ENCODE measurements around the gene ERCC6L2. TPM values are rescaled to one million over a fixed set of nuclear protein-coding genes. Genes with fewer than 3 reads are reported as not detected.
A peak's percentile ranks its signal among the peaks of the same experiment; 100 is the strongest.

ERCC6L2 gene
- total and polyA plus RNA-seq, 9 donors, result 14.9 to 66.2 (median 29.5) TPM

DNA sequence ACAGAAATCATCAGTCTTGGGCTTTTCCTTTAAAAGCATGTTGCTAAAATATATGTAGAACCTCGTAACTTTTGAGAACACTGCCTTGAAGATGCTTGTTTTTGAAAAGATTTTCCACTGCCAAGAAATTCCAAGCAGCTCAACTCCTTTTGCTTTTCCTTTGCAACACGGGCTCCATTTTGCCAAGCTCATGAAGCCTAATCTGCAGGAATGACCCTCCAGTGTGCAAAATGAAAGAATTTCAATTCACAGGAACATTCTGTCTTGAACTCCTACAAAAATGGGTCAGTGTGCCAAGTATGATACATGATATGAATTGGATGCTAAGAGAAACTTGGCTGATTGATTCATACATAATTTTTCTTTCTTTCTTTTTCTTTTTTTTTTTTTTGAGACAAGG lies 35.4 kb upstream of the ERCC6L2 start:
- Histone ChIP-seq H3K4me1 (ENCODE audit: control insufficient read depth, insufficient read depth, low read length) (peaks cover 3% of the 10 kb centered on the region), H3K27me3 (ENCODE audit: control insufficient read depth, insufficient read depth, low read length) (no peaks in the 10 kb centered on the region), H3K4me3 (ENCODE audit: low read length) (no peak overlapping the region), H3K9me3 (replicated peaks; ENCODE audit: control insufficient read depth, low read depth, low read length) (no peaks in the 10 kb centered on the region), H3K36me3 (ENCODE audit: control insufficient read depth, insufficient read depth, low read length) (no peaks in the 10 kb centered on the region), H3K27ac (ENCODE audit: low read length) (no peak overlapping the region)
- WGBS (ENCODE audit: insufficient coverage), result no CpG with 5 or more reads among the region's 2 CpGs
- DNase-seq, result peak; percentile 27

DNA sequence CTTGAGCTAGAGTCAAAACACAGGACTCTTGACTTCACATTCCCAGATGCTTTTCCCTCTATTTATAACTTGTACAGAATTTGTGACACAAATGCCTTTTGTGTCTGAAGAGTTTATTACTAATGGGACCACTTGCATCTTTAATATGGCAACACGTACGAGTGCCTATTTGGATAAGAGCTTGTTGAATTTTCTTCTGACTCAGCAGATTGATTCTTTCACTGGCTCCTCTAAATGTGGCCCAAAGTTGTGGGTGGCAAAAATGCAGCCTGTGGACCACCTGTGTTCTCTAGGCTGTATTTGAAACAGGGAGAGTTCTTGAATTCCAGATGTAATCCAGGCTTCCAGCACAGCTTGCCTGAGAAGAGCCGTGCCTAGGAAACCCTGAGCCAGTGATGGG lies 34.1 kb upstream of the ERCC6L2 start:
- no peaks in the 10 kb centered on the region for H3K27me3 ChIP-seq (ENCODE audit: control insufficient read depth, insufficient read depth, low read length)
- no CpG with 5 or more reads among the region's 3 CpGs for WGBS (ENCODE audit: insufficient coverage)

DNA sequence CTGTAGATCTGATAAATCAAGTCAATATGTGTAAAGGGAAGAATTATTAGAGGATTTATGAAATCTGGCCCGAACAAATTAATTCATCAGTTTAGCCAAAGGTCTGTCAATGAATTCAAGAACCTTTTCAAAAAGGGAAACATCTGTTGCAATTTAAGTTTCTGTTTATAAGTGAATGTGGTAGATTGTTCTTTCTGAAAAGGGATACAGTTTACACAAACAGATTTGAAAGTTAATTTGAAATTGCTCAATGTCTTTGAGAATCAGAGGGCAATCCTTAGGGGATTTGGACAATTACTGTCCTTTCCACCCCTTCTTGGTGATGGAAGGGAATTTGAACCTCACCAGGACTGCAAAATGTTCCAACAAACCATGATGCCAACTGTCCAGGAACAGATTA lies 29.7 kb upstream of the ERCC6L2 start:
- no peaks in the 10 kb centered on the region for H3K9me3 ChIP-seq (replicated peaks; ENCODE audit: control insufficient read depth, low read depth, low read length)
- H3K4me1 ChIP-seq (ENCODE audit: control insufficient read depth, insufficient read depth, low read length), result peaks cover 2% of the 10 kb centered on the region
- no peak overlapping the region for H3K4me3 ChIP-seq (ENCODE audit: low read length)
- H3K36me3 ChIP-seq (ENCODE audit: control insufficient read depth, insufficient read depth, low read length), result no peaks in the 10 kb centered on the region
- WGBS (ENCODE audit: insufficient coverage), result no CpG with 5 or more reads among the region's 1 CpG
- no peak for DNase-seq
- no peaks in the 10 kb centered on the region for H3K27me3 ChIP-seq (ENCODE audit: control insufficient read depth, insufficient read depth, low read length)
- H3K27ac ChIP-seq (ENCODE audit: low read length), result no peak overlapping the region

More for the DNA sequence above, 34.1 kb upstream of the ERCC6L2 start:
- DNase-seq, result no peak
- Histone ChIP-seq H3K9me3 (replicated peaks; ENCODE audit: control insufficient read depth, low read depth, low read length) (no peaks in the 10 kb centered on the region), H3K4me3 (ENCODE audit: low read length) (no peak overlapping the region), H3K36me3 (ENCODE audit: control insufficient read depth, insufficient read depth, low read length) (no peaks in the 10 kb centered on the region), H3K4me1 (ENCODE audit: control insufficient read depth, insufficient read depth, low read length) (peaks cover 3% of the 10 kb centered on the region), H3K27ac (ENCODE audit: low read length) (no peak overlapping the region)

DNA sequence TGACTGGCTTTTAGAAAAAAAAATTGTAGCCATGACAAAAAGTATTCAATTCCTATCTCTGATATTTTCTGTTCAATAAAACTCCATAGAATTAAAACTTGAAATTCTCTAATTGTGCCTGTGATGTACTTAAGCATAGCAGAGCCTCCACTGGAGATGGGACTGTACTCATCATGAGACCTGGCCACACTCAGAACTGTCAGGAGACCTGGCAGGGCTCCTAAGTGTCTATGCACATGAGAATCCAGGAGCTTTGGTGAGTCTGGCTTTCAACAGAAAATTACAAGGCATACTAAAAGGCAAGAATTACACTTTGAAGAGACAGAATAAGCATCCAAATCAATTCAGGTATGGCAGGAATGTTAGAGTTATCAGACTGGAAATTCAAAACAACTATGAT lies 26.7 kb upstream of the ERCC6L2 start:
- H3K9me3 ChIP-seq (replicated peaks; ENCODE audit: control insufficient read depth, low read depth, low read length), result no peaks in the 10 kb centered on the region

DNA sequence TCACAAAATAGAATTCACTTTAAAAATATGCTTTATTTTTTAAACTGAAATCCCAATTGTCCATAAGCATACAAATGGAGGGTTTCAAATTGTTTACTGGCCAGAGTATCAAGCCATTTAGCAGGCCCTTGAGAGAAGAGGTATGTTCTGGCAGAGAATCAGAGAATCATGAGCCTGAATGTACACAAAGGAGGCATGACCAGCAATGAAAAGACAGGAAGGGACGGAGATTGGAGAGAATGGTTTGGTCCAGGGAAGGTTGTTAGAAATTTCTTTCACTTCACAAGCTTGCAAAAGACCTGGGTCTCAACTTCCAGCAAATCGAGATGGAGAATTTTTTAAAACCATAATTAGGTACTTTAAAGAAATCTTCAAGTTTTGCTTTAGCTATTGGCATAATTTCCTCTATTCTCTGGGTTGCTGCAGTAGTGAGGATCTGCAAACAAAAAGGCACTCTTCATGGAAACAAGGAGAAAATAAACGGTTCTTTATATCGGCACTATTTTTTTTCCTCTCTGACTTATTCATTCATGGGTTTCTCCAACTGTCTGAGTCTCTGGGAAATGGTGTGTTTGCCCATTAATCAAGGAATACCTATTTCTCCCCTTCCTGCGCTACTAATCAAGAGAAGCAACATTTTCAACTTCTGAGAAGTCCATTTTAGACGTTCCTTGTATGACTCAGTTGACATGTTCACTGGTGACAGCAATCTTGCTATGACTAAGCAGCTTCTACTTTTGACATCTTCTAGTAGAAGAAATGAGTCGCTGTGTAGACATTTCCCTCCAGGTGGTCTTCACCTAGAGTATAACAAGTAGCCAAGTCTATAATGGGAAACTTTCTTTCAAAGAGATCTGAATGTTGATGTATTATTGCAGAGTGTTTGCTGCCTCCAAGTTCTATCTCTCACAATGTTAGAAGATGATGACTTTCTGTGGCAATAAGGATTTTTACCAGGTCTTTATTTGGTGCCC lies 23.1 kb upstream of the ERCC6L2 start:
- no peaks in the 10 kb centered on the region for H3K36me3 ChIP-seq (ENCODE audit: control insufficient read depth, insufficient read depth, low read length)

More for the DNA sequence above, 26.7 kb upstream of the ERCC6L2 start:
- Histone ChIP-seq H3K4me1 (ENCODE audit: control insufficient read depth, insufficient read depth, low read length) (peaks cover 2% of the 10 kb centered on the region), H3K27ac (ENCODE audit: low read length) (no peak overlapping the region), H3K36me3 (ENCODE audit: control insufficient read depth, insufficient read depth, low read length) (no peaks in the 10 kb centered on the region), H3K4me3 (ENCODE audit: low read length) (no peak overlapping the region), H3K27me3 (ENCODE audit: control insufficient read depth, insufficient read depth, low read length) (no peaks in the 10 kb centered on the region)
- DNase-seq, result no peak

DNA sequence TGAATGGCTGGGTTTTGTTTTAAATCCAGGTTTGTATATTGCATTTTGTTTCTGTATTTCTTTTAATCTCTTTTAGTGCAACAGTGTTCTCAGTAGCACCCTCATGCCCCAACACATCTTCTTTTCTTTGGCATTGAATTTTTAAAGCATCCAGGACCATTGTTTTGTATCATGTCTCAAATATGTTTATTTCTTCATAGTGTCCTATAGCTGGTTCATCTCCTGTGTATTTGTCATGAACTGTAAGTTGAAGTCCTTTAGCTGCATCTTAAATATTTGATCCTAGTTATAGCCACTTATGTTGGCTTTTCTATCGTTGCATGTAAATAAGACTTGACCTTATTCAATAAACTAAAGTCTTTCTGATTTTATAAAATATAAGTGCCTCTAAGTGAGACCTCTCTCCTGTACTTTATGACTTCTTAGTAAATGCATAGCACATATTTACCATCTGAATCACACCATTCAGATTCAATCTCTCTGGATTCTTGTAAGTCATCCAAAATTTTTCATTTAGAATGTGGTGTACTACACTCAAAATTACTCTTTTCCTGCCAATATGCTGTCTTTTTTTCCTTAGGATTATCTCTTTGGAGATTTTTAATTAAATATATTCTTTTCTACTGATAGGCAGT lies 21.0 kb upstream of the ERCC6L2 start:
- peak; percentile 66 for DNase-seq
- H3K27me3 ChIP-seq (ENCODE audit: control insufficient read depth, insufficient read depth, low read length), result no peaks in the 10 kb centered on the region
- peaks cover 15% of the 10 kb centered on the region for H3K4me1 ChIP-seq (ENCODE audit: control insufficient read depth, insufficient read depth, low read length)
- WGBS (ENCODE audit: insufficient coverage), result no CpG with 5 or more reads among the region's 1 CpG
- H3K27ac ChIP-seq (ENCODE audit: low read length), result no peak overlapping the region
- no peak overlapping the region for H3K4me3 ChIP-seq (ENCODE audit: low read length)
- H3K9me3 ChIP-seq (replicated peaks; ENCODE audit: control insufficient read depth, low read depth, low read length), result no peaks in the 10 kb centered on the region
- no peaks in the 10 kb centered on the region for H3K36me3 ChIP-seq (ENCODE audit: control insufficient read depth, insufficient read depth, low read length)

More for the DNA sequence above, 23.1 kb upstream of the ERCC6L2 start:
- Histone ChIP-seq H3K27ac (ENCODE audit: low read length) (no peak overlapping the region), H3K27me3 (ENCODE audit: control insufficient read depth, insufficient read depth, low read length) (no peaks in the 10 kb centered on the region), H3K4me1 (ENCODE audit: control insufficient read depth, insufficient read depth, low read length) (peaks cover 9% of the 10 kb centered on the region), H3K4me3 (ENCODE audit: low read length) (no peak overlapping the region), H3K9me3 (replicated peaks; ENCODE audit: control insufficient read depth, low read depth, low read length) (no peaks in the 10 kb centered on the region)
- no CpG with 5 or more reads among the region's 7 CpGs for WGBS (ENCODE audit: insufficient coverage)
- DNase-seq, result peak; percentile 48

DNA sequence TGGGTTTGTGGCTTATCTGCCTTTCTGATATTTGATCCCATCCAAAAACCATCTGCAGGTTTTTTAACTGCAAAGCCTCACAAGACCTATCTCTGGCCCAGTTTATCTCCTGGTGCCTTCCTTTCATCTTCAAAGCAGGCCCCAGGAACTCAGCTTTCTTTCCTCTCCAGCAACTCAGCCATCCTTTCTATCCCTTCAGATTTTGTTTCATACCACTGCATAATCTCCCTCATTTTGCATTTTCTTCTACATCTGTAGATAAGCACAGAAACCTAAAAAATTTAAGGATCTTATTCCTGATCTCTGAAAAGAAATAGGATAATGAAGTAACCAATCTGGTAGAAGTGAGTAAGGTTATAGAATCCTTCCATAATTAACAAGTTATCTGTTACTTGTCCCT lies 19.5 kb upstream of the ERCC6L2 start:
- no peaks in the 10 kb centered on the region for H3K27me3 ChIP-seq (ENCODE audit: control insufficient read depth, insufficient read depth, low read length)
- no peaks in the 10 kb centered on the region for H3K36me3 ChIP-seq (ENCODE audit: control insufficient read depth, insufficient read depth, low read length)
- DNase-seq, result no peak
- H3K27ac ChIP-seq (ENCODE audit: low read length), result no peak overlapping the region
- peaks cover 15% of the 10 kb centered on the region for H3K4me1 ChIP-seq (ENCODE audit: control insufficient read depth, insufficient read depth, low read length)
- H3K4me3 ChIP-seq (ENCODE audit: low read length), result no peak overlapping the region
- H3K9me3 ChIP-seq (replicated peaks; ENCODE audit: control insufficient read depth, low read depth, low read length), result no peaks in the 10 kb centered on the region

DNA sequence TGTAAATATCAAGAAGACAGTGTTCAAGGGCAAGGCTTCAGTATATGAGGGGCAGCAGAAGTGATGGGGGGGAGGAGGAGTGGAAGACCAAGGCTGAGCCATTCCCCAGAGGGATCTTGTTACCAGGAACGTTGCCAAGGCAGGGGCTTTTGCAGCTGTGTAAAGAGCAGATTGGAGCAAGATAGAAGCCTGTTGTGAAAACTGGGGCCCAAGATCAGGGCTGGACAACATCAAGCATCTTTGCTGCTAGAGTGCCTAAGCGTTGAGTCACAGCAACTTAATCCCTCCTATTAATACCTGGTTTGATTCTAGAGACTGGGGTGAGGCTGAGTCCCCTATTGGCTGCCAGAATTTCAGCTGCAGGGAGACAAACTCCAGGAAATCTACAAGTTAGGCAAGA lies 18.4 kb upstream of the ERCC6L2 start:
- no peaks in the 10 kb centered on the region for H3K9me3 ChIP-seq (replicated peaks; ENCODE audit: control insufficient read depth, low read depth, low read length)
- H3K27me3 ChIP-seq (ENCODE audit: control insufficient read depth, insufficient read depth, low read length), result no peaks in the 10 kb centered on the region
- H3K27ac ChIP-seq (ENCODE audit: low read length), result no peak overlapping the region
- no peaks in the 10 kb centered on the region for H3K36me3 ChIP-seq (ENCODE audit: control insufficient read depth, insufficient read depth, low read length)
- peaks cover 15% of the 10 kb centered on the region for H3K4me1 ChIP-seq (ENCODE audit: control insufficient read depth, insufficient read depth, low read length)
- peak; percentile 84 for DNase-seq
- WGBS (ENCODE audit: insufficient coverage), result 50% methylated on average over 1 of the region's 2 CpGs
- H3K4me3 ChIP-seq (ENCODE audit: low read length), result no peak overlapping the region

DNA sequence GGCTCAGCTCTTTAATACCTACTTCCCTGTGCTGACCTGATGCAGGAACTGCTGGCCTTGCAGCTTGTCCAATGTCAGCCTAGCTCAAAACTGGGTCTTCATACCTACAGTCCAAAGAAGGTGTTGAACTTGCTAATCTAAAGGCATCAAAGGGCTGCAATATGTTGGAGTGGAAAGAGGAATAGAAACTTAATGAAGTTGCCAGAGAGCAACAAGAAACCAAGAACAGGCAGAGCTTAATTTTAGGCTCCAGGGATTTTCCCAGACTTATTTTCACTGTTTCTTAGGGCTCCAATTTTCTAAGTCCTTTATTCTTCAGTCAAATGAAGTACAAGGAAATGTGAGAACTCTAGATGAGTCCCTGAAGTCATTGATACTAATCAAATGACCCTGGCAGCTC lies 17.6 kb upstream of the ERCC6L2 start:
- peaks cover 5% of the 10 kb centered on the region for H3K9me3 ChIP-seq (replicated peaks; ENCODE audit: control insufficient read depth, low read depth, low read length)
- H3K4me1 ChIP-seq (ENCODE audit: control insufficient read depth, insufficient read depth, low read length), result peaks cover 15% of the 10 kb centered on the region
- no peak overlapping the region for H3K4me3 ChIP-seq (ENCODE audit: low read length)
- H3K27ac ChIP-seq (ENCODE audit: low read length), result no peak overlapping the region
- H3K27me3 ChIP-seq (ENCODE audit: control insufficient read depth, insufficient read depth, low read length), result no peaks in the 10 kb centered on the region
- DNase-seq, result no peak
- H3K36me3 ChIP-seq (ENCODE audit: control insufficient read depth, insufficient read depth, low read length), result no peaks in the 10 kb centered on the region

DNA sequence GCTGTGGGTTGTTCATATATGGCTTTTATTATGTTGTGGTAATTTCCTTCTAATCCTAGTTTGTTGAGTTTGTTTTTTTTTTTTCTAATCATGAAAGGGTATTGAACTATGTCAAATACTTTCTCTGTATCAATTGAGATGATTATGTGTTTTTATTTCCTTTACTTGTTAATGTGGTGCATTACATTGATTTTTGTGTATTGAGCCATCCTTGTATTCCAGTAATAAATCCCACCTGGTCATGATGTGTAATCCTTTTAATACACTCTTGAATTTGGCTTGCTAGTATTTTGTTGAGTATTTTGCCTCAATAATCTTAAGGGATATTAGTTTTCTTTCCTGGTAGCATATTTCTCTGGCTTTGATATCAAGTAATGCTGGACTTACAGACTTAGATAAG lies 13.1 kb upstream of the ERCC6L2 start:
- no peak for DNase-seq
- Histone ChIP-seq H3K9me3 (replicated peaks; ENCODE audit: control insufficient read depth, low read depth, low read length) (peaks cover 5% of the 10 kb centered on the region), H3K4me3 (ENCODE audit: low read length) (no peak overlapping the region), H3K27ac (ENCODE audit: low read length) (no peak overlapping the region), H3K27me3 (ENCODE audit: control insufficient read depth, insufficient read depth, low read length) (no peaks in the 10 kb centered on the region), H3K36me3 (ENCODE audit: control insufficient read depth, insufficient read depth, low read length) (no peaks in the 10 kb centered on the region), H3K4me1 (ENCODE audit: control insufficient read depth, insufficient read depth, low read length) (peaks cover 8% of the 10 kb centered on the region)
